Inferior parietal cortex (tissue), 1 donor: ENCODE results near the gene CCND3.
A peak's percentile ranks its signal among the peaks of the same experiment; 100 is the strongest.

Experiments used
- DNase-seq: peaks from one replicate; pipeline ENCODE4 v3.0.0-alpha.2; 2016; ENCODE audit errors: extremely low spot score

The CCND3 gene

GRCh38 chr6:41941280-41942066 is at the start of gene CCND3:
Gene CCND3, minus strand, starts transcription at chr6:41941808. Its CDS starts 159 bp downstream, at chr6:41941649.
- peak; percentile 88 for DNase-seq

- DNase-seq: no peak
Measured at GRCh38 chr6:41986339-41986738, 44.7 kb upstream of the CCND3 start.

- DNase-seq: no peak
Measured at GRCh38 chr6:41984623-41985022, 43.0 kb upstream of the CCND3 start.

- DNase-seq: no peak
Measured at GRCh38 chr6:41976794-41977484, 35.3 kb upstream of the CCND3 start.

GRCh38 chr6:41975276-41975675 is 33.7 kb upstream of the CCND3 start:
- DNase-seq: no peak

- DNase-seq: no peak
Measured at GRCh38 chr6:41974281-41974825, 32.7 kb upstream of the CCND3 start.

GRCh38 chr6:41972826-41973225 is 31.2 kb upstream of the CCND3 start:
- DNase-seq: no peak

- DNase-seq: no peak
Measured at GRCh38 chr6:41970436-41970846, 28.8 kb upstream of the CCND3 start.

- DNase-seq: no peak
Measured at GRCh38 chr6:41967312-41968287, 26.0 kb upstream of the CCND3 start.

GRCh38 chr6:41966961-41967311 is 25.3 kb upstream of the CCND3 start:
- no peak for DNase-seq

GRCh38 chr6:41966214-41966920 is 24.8 kb upstream of the CCND3 start:
- no peak for DNase-seq

GRCh38 chr6:41965429-41966213 is 24.0 kb upstream of the CCND3 start:
- no peak for DNase-seq

- DNase-seq: no peak
Measured at GRCh38 chr6:41964201-41964887, 22.7 kb upstream of the CCND3 start.

GRCh38 chr6:41963371-41963770 is 21.8 kb upstream of the CCND3 start:
- DNase-seq: no peak

- no peak for DNase-seq
Measured at GRCh38 chr6:41960028-41960427, 18.4 kb upstream of the CCND3 start.

GRCh38 chr6:41958022-41958856 is 16.6 kb upstream of the CCND3 start:
- no peak for DNase-seq

- DNase-seq: no peak
Measured at GRCh38 chr6:41957117-41957516, 15.5 kb upstream of the CCND3 start.

GRCh38 chr6:41955412-41955811 is 13.8 kb upstream of the CCND3 start:
- no peak for DNase-seq

- no peak for DNase-seq
Measured at GRCh38 chr6:41954668-41955067, 13.1 kb upstream of the CCND3 start.
